Transverse colon (tissue), 3 donors: ENCODE measurements around the gene BCL11B.

Source experiments
- CTCF ChIP-seq, 5 experiments: fragments of 200-600 bp in 3 of 5; fragments of 450-650 bp in 2 of 5; sonication (generic) in 3 of 5; IDR thresholded peaks; 1 replicate in 2 of 5; 2 replicates in 3 of 5; pipeline ENCODE4 v1.5.1; 2016 to 2017; ENCODE audit warnings: antibody characterized with exemption in 5 of 5, inconsistent platforms in 3 of 5, mild to moderate bottlenecking in 2 of 5, moderate library complexity in 1 of 5
- POLR2A ChIP-seq: fragments of 450-650 bp; IDR thresholded peaks from one replicate; pipeline ENCODE4 v1.6.1; 2016; ENCODE audit warnings: antibody characterized with exemption, mild to moderate bottlenecking, moderate library complexity

- TF ChIP-seq CTCF (IDR thresholded peaks at IDR 0.05): no peak
- TF ChIP-seq POLR2A: no peak
These were observed 8.2 kb upstream of the BCL11B start for GRCh38 chr14:99280066-99280731.
